ENCODE results near the gene C7orf33. TPM values are rescaled to one million over a fixed set of nuclear protein-coding genes. Genes with fewer than 3 reads are reported as not detected.

C7orf33 gene
- total and polyA plus RNA-seq, 4 donors = not detected

DNA sequence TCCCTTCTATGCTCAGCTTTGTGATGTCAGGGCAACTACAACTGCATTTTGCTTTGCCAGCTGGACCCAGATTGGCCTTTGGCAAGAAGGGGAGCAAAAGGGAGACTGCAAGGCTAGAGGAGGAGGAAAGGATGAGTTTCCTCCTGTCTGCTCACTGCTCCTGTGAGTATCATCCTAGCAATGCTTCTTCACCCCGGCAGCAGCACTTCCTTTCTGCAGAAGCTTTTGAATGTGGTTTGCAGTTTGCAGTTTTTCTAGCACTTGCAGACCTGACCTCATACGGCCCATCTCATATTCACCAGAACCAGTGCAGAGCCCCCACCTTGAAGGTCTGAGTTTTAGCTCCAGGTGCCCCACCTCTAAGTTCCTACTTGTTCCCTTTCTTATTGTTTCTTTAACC, 14.8 kb downstream of the C7orf33 start:
- 85% methylated on average over 2 of the region's 2 CpGs for WGBS
- peaks cover 0 to 2% (median 0%) of the 10 kb centered on the region in 4 donors for H3K9me3 ChIP-seq (ENCODE audit: control insufficient read depth in 4 of 4, low read length in 3 of 4)
- H3K4me1 ChIP-seq (ENCODE audit: control insufficient read depth in 4 of 4, insufficient read depth in 4 of 4, low read length in 3 of 4) = no peaks in the 10 kb centered on the region
- no peak for DNase-seq (ENCODE audit: low spot score)
- TF ChIP-seq YY1 (IDR thresholded peaks at IDR 0.05) (no peak), HNF4A (conservative IDR thresholded peaks at IDR 0.05) (no peak), JUND (IDR thresholded peaks at IDR 0.05) (no peak), SP1 (IDR thresholded peaks at IDR 0.05) (no peak), FOXA2 (IDR thresholded peaks at IDR 0.05) (no peak), NR2F2 (IDR thresholded peaks at IDR 0.05) (no peak), TAF1 (conservative IDR thresholded peaks at IDR 0.05) (no peak), FOXA1 (IDR thresholded peaks at IDR 0.05) (no peak), EGR1 (IDR thresholded peaks at IDR 0.05; ENCODE audit: low read depth in 2 of 2) (no peak), GABPA (IDR thresholded peaks at IDR 0.05 in 1 of 2, conservative IDR thresholded peaks at IDR 0.05 in 1 of 2) (no peak)
- TF ChIP-seq, protein P1, sequence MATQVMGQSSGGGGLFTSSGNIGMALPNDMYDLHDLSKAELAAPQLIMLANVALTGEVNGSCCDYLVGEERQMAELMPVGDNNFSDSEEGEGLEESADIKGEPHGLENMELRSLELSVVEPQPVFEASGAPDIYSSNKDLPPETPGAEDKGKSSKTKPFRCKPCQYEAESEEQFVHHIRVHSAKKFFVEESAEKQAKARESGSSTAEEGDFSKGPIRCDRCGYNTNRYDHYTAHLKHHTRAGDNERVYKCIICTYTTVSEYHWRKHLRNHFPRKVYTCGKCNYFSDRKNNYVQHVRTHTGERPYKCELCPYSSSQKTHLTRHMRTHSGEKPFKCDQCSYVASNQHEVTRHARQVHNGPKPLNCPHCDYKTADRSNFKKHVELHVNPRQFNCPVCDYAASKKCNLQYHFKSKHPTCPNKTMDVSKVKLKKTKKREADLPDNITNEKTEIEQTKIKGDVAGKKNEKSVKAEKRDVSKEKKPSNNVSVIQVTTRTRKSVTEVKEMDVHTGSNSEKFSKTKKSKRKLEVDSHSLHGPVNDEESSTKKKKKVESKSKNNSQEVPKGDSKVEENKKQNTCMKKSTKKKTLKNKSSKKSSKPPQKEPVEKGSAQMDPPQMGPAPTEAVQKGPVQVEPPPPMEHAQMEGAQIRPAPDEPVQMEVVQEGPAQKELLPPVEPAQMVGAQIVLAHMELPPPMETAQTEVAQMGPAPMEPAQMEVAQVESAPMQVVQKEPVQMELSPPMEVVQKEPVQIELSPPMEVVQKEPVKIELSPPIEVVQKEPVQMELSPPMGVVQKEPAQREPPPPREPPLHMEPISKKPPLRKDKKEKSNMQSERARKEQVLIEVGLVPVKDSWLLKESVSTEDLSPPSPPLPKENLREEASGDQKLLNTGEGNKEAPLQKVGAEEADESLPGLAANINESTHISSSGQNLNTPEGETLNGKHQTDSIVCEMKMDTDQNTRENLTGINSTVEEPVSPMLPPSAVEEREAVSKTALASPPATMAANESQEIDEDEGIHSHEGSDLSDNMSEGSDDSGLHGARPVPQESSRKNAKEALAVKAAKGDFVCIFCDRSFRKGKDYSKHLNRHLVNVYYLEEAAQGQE (IDR thresholded peaks at IDR 0.05) = no peak
- TF ChIP-seq, protein P2, sequence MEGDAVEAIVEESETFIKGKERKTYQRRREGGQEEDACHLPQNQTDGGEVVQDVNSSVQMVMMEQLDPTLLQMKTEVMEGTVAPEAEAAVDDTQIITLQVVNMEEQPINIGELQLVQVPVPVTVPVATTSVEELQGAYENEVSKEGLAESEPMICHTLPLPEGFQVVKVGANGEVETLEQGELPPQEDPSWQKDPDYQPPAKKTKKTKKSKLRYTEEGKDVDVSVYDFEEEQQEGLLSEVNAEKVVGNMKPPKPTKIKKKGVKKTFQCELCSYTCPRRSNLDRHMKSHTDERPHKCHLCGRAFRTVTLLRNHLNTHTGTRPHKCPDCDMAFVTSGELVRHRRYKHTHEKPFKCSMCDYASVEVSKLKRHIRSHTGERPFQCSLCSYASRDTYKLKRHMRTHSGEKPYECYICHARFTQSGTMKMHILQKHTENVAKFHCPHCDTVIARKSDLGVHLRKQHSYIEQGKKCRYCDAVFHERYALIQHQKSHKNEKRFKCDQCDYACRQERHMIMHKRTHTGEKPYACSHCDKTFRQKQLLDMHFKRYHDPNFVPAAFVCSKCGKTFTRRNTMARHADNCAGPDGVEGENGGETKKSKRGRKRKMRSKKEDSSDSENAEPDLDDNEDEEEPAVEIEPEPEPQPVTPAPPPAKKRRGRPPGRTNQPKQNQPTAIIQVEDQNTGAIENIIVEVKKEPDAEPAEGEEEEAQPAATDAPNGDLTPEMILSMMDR (IDR thresholded peaks at IDR 0.05; ENCODE audit: low read depth, low read length, missing input control) = no peak
- TF ChIP-seq, protein P3, sequence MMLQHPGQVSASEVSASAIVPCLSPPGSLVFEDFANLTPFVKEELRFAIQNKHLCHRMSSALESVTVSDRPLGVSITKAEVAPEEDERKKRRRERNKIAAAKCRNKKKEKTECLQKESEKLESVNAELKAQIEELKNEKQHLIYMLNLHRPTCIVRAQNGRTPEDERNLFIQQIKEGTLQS (IDR thresholded peaks at IDR 0.05) = no peak
- TF ChIP-seq, protein P4, sequence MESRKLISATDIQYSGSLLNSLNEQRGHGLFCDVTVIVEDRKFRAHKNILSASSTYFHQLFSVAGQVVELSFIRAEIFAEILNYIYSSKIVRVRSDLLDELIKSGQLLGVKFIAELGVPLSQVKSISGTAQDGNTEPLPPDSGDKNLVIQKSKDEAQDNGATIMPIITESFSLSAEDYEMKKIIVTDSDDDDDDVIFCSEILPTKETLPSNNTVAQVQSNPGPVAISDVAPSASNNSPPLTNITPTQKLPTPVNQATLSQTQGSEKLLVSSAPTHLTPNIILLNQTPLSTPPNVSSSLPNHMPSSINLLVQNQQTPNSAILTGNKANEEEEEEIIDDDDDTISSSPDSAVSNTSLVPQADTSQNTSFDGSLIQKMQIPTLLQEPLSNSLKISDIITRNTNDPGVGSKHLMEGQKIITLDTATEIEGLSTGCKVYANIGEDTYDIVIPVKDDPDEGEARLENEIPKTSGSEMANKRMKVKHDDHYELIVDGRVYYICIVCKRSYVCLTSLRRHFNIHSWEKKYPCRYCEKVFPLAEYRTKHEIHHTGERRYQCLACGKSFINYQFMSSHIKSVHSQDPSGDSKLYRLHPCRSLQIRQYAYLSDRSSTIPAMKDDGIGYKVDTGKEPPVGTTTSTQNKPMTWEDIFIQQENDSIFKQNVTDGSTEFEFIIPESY (IDR thresholded peaks at IDR 0.05) = no peak
- TF ChIP-seq, protein P5, sequence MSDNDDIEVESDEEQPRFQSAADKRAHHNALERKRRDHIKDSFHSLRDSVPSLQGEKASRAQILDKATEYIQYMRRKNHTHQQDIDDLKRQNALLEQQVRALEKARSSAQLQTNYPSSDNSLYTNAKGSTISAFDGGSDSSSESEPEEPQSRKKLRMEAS (IDR thresholded peaks at IDR 0.05) = no peak
- no peak overlapping the region for H3K4me3 ChIP-seq (ENCODE audit: low read depth in 1 of 3, low read length in 3 of 3)
- no peaks in the 10 kb centered on the region for H3K27me3 ChIP-seq (ENCODE audit: control insufficient read depth in 4 of 4, insufficient read depth in 4 of 4, low read length in 3 of 4)
- H3K27ac ChIP-seq (ENCODE audit: low read depth in 1 of 2, low read length in 2 of 2) = no peak overlapping the region
- H3K9ac ChIP-seq (ENCODE audit: low read depth in 1 of 2, low read length in 2 of 2) = no peak overlapping the region
- H3K36me3 ChIP-seq (ENCODE audit: control insufficient read depth in 4 of 4, insufficient read depth in 3 of 4, low read depth in 1 of 4, low read length in 3 of 4) = no peaks in the 10 kb centered on the region

DNA sequence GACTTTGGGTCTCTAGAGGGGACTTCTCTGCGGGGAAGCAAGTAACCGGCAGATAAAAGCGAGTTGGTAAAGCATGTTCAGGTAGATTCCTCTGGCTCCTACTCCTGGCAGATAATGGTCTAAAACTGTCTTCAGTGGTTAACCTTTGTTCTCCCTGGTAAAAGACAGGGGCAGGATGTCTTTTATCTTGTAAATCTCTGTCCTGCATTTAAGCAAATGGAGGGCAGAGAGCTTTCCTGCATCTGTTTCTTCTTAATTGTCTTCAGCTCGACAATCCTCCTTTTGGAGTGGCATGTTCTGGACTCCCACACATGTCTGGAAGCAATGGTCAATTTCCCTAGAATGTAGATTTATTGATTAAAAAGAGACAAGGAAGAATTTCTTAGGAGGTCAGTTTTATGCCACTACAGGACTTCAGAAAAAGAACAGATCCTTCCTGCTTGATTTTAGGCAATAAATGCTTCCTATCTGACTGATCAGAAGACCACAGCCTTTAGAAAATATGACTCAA, 16.6 kb downstream of the C7orf33 start:
- Histone ChIP-seq H3K4me1 (ENCODE audit: control insufficient read depth in 4 of 4, insufficient read depth in 4 of 4, low read length in 3 of 4) (no peaks in the 10 kb centered on the region), H3K9me3 (ENCODE audit: control insufficient read depth in 4 of 4, low read length in 3 of 4) (peaks cover 0 to 2% (median 0%) of the 10 kb centered on the region in 4 donors), H3K27me3 (ENCODE audit: control insufficient read depth in 4 of 4, insufficient read depth in 4 of 4, low read length in 3 of 4) (no peaks in the 10 kb centered on the region), H3K27ac (ENCODE audit: low read depth in 1 of 2, low read length in 2 of 2) (no peak overlapping the region), H3K4me3 (ENCODE audit: low read depth in 1 of 3, low read length in 3 of 3) (no peak overlapping the region), H3K9ac (ENCODE audit: low read depth in 1 of 2, low read length in 2 of 2) (no peak overlapping the region), H3K36me3 (ENCODE audit: control insufficient read depth in 4 of 4, insufficient read depth in 3 of 4, low read depth in 1 of 4, low read length in 3 of 4) (no peaks in the 10 kb centered on the region)
- no peak for DNase-seq (ENCODE audit: low spot score)
- WGBS = 48% methylated on average over 4 of the region's 4 CpGs
- TF ChIP-seq, protein P5 (IDR thresholded peaks at IDR 0.05) = no peak
- TF ChIP-seq JUND (IDR thresholded peaks at IDR 0.05) (no peak), FOXA1 (IDR thresholded peaks at IDR 0.05) (no peak), HNF4G (IDR thresholded peaks at IDR 0.05) (no peak), SP1 (IDR thresholded peaks at IDR 0.05) (no peak), NR2F2 (IDR thresholded peaks at IDR 0.05) (no peak), HNF4A (conservative IDR thresholded peaks at IDR 0.05) (no peak), EGR1 (IDR thresholded peaks at IDR 0.05; ENCODE audit: low read depth in 2 of 2) (no peak), FOXA2 (IDR thresholded peaks at IDR 0.05) (no peak), YY1 (IDR thresholded peaks at IDR 0.05) (no peak)
- TF ChIP-seq, protein P3 (IDR thresholded peaks at IDR 0.05) = no peak
- TF ChIP-seq, protein P4 (IDR thresholded peaks at IDR 0.05) = no peak
- TF ChIP-seq, protein P1 (IDR thresholded peaks at IDR 0.05) = no peak

All from liver (tissue), 9 donors.